NCI-H2227 (cell line): ENCODE data around the gene SF3A1.

ENCODE experiments used
- DNase-seq: peaks from one replicate; lab custom pipeline; 2025; ENCODE audit not compliant: unreplicated experiment; lab: John Stamatoyannopoulos, UW

The SF3A1 gene

GRCh38 chr22:30289141-30289979 is 67.3 kb downstream of the SF3A1 start, which contains the start of gene CASTOR1:
TSS of gene CASTOR1 (minus strand) at chr22:30289505. CDS start at chr22:30289497, 8 bp downstream.
- peak; percentile 97 for DNase-seq

DNA sequence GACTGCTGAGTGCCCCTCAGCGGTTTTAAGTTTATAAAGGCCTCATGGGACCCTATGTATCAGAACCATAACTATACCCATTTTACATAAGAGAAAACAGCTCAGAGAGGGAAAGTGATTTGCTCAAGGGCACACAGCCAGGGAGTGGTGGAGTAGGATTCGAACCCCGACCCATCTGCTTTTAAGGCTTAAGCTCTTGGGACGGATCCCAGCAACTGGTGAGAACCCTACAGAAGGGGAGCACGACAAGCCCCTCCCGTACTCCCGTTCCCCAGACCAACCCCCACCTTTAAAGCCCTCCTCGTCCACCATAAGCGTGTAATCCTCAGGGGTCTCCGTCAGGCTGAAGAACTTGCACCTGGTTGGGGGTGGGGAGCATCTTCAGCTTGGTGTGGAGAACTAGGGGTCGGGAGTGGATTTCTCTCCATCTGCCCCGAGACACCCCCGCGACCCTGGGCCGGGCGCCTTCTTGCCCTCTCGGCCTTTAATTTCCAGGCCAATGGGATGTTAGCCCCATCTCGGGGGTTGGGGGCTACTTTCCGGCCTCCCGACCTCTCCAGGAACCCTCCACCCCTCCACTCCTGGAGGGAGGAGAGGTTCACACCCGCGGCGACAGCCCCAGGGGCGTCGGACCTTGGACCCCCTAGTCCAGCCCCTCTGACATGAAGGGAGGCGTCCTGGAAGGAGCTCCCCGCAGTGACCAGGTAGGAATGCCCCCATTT is 68.1 kb downstream of the SF3A1 start:
- DNase-seq = no peak

DNA sequence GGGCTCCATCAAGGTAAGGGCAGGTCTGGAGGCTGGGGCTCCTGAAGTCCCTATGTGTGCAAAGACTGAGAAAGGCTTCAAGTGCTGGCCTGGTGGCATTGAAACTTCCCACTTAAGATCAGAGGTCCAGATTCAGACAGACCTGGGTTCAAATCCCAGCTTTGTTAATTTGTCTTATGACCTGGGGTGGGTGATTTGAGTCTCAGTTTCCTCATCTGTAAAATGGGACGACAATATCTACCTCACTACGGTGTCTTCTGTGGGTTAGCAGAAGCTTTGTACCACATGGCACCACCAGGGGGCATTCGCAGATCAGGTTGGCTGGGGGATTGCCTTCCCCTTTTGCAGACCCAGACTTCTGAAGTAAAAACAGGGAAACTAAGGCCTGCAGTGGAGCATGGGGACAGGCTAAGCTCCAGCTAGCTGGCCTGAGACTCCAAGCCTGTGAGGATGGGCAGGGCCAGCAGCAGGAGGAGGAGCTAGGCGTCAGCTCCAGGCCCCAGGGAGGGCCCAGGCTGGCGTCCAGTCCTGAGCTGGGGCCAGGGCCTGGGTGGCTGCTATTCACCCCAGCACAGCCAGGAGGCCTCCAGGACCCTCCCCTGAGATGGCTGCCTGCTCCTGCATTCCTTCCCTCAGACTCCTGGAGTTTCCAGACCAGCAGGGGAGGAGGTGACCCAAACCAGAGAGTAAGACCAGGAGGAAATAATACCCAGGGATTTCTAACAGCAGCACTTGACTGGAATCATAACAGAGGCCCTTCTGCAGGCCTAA is 68.9 kb downstream of the SF3A1 start:
- peak; percentile 49 for DNase-seq

DNA sequence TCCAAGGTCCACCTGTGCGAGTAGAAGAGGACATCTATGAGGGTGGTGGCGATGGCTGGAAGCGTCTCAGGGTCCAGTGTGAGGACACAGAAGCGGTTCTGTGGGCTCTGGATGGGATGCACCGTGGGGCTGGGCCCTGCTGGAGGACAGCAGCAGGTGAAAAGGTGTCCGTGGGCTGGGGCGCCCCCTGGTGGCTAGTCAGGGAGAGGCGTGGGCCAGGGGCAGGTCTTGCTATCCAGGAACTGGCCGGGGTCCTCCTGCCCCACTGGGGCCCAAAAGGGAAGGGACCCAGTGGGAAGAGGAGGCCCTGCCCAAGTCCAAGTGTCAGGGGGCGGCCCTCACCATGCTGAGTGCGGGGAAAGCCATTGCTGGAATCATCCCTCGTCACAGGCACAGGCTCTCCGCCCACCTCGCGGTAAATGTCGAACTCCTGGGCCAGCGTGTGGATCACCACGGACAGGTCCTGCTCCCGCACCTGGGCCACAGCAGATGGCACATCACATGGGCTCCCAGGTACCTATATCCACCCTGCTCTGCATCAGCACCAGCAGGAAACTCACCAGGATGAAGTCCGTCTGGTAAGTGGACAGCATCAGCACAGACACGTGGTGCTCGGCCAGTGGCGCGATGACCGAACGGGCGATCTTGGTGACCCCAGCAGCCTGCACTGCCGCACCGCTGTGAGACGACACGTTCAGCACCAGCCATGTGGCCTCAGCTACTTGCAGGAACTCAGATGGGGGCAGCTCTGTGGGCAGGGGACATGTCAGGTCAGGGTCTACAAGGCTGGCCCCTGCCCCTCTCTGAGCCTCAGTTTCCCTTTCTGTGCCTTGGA is 69.7 kb downstream of the SF3A1 start:
- DNase-seq = peak; percentile 60

DNA sequence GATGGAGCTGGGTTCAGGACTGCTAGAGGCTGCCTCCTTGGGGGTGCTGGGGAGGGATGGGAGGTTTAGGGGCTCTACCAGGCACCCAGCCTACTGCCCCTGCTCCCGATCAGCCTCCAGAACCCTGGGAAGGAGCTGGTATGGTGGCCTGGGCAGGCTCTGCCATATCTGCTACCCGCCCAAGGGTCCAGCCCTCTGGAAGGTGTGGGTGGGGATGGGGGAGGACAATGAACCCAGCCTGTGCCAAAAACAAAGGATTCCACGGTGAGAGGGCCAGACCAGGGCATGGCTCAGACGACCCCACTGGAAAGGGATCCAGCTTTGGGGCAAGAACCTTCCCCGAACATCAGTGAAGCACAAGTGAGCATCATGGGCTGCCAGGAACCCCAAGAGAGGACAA is 70.4 kb downstream of the SF3A1 start:
- DNase-seq = no peak

GRCh38 chr22:30285846-30286200 is 70.9 kb downstream of the SF3A1 start:
- no peak for DNase-seq

GRCh38 chr22:30285176-30285845 is 71.4 kb downstream of the SF3A1 start:
- DNase-seq = no peak

DNA sequence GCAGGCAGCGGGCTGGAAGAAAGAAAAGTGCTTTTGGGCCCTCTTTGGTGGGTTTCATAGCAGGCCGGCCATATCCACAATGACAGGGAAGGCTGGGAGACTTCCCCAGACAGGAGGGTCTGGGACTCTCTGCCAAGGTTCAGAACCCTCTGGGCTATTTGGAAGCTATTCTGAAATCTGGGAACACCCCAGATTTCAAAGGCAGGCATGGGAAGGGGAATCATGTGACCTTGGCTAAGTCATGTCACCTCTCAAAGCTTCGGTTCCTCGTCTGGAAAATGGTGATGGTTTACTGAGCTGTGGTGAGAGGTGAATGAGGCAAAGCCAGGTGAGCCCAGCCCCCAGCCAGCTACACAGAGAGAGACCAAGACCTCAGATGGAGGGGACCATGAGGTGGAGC is 72.0 kb downstream of the SF3A1 start:
- DNase-seq = no peak

DNA sequence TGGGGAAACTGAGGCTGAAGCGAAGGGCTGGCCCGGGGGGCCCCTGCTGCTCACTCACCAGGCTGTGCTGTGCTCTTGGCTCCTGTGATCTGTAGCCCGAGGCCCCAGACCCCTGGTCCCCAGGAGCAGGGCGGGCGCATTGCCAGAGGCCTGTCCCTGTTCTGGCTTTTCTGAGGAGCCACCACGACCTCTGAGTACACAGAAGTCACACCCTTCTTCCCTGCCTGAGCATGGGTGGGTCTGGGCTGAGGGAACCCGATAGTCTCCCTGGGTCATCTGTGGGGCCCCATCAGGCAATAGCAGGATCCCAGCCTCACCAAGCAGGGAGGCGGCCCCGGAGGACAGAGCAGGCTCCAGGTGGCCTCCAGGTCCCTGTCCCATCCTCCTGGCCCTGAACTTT is 72.5 kb downstream of the SF3A1 start:
- DNase-seq = no peak

DNA sequence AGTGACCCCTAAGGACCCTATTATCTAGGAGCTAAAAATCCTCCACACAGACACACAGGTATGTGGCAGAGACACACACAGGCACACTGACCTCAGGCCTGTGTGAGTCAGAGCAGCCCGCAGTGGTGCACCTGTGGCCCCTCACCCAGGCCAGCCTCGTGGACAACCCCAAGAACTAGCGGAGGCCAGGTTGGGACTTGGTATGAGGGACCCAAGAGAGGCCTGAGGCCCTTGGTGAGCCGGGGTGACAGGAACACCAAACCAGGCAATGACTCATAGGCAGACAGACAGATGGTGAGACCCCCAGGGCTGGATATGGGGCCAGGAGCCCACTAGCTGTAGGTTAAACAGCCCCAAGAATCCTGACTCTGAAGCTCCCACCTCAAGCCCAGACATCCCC is 73.4 kb downstream of the SF3A1 start:
- no peak for DNase-seq

- no peak for DNase-seq
Measured at GRCh38 chr22:30282616-30283046, 74.1 kb downstream of the SF3A1 start.
